T-helper 1 cell treated with Interleukin-12 subunit alpha and Interleukin-12 subunit beta and Interleukin-4 antibody, amounts not matched to agents 30 ng/mL and 1 ng/mL, for 36 hours (primary cell): ENCODE data around the gene SLC6A7. TPM values are rescaled to one million over a fixed set of nuclear protein-coding genes. Genes with fewer than 3 reads are reported as not detected.
"Not testable (repeated sequence)": the region's sequence is repeated elsewhere in the genome, so short reads cannot be mapped to it uniquely, and the experiment has no call there.

Experiments
- intact Hi-C: fragments of 100-400 bp; cut with micrococcal nuclease; formaldehyde crosslinking; loops from one replicate; pipeline ENCODE4 v1.15.1; 2024
- total RNA-seq: library from RNA; stranded (reverse); gene quantifications from 2 replicates; pipeline ENCODE4 v1.2.3, GENCODE V29; 2022

SLC6A7 gene
- total RNA-seq, 1 donor from 2014 or later, result not detected

DNA sequence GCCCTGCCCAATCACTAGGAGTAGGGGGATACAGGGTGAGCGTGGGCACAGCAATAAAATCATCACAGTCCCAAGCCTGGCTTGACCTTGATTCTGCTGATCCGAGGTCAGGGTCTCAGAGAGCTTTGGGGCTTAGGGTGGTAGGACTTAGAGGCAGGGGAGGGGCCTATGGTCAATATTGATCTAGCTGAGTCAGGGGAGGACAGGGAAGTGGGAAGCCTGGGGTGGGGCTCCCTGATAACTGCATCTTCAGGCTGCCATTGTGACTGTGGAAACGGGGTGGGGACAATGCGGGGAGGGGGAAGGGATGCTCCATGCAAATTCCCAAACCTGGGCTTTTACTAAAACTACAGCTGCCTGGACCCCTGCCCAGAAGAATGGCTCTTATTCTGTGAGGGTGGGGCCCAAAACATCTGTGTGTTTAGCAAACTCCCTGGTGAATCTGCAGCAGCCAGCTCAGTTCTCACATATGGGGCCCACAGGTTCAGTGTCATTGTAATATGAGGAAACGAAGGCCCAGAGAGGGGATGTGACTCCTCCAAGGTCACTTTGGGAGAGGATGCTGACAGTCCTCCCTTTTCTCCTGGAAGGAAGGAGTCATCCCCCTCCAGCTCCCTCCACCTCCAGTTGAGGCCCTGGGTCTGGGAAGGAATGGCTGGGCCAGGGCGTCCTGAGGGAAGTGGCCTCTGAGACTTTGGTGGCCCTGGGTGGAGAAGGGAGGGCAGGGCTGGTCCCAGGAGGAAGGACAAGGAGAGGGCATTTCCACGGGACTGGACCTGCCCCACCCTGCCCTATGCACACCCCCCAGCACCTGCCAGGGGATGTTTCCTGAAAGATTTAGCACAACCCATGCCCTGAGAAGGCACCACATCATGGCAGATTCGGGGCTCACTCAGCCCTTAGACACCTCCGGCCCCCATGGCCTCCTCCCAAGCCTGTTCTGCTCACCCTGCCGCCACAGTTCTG is 26.4 kb downstream of the SLC6A7 start:
- intact Hi-C loops, result loop anchor here (5.0 kb wide), 1 partner anchor 179 kb away; no protein-coding TSS in a partner anchor

DNA sequence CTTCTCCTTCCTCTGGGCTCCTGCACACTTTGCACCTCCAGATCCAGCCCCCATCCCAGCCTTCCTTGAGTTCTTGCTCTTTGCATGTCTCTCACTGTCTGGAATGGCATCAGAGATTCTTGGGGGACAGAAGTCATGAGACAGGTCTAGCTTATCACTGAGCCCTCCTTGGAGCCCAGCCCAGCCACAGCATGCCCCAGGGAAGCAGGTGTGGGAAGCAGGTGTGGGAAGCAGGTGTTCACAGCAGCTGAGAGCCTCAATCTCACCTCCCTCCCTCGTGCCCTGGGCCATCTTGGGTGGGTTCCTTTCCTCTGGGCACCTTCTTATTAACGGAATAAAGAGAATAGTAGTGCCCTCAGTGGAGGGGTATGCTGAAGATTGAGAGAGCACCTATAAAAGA is 27.2 kb downstream of the SLC6A7 start:
- intact Hi-C loops, result loop anchor here (5.0 kb wide), 1 partner anchor 180 kb away; no protein-coding TSS in a partner anchor

GRCh38 chr5:150217873-150218692 is 28.2 kb downstream of the SLC6A7 start:
- intact Hi-C loops, result loop anchor here (1.0 to 5.0 kb wide), 8 partner anchors 57 to 582 kb away; no protein-coding TSS in a partner anchor

DNA sequence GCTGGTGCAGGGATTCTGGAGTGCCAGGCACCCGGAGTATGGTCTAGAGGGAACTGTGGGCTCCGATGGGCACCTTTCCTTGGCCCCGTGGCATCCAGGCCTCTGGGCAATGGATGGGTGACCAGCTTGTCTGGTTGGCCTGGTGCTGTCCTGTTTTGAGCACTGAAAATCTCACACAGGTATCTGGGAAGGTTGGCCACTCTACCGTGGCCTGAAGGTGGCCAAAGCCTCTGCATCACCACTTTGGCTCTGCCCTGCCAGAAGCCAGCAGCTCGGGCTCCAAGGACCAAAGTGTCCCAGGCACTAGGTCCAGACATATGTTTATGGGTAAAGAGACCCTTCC is 28.8 kb downstream of the SLC6A7 start:
- intact Hi-C loops, result loop anchor here (1.0 to 5.0 kb wide), 8 partner anchors 57 to 582 kb away; no protein-coding TSS in a partner anchor

GRCh38 chr5:150219142-150219541 is 29.3 kb downstream of the SLC6A7 start:
- intact Hi-C loops, result loop anchor here (5.0 kb wide), 1 partner anchor 182 kb away; no protein-coding TSS in a partner anchor

GRCh38 chr5:150219861-150220260 is 30.0 kb downstream of the SLC6A7 start:
- intact Hi-C loops, result loop anchor here (5.0 kb wide), 1 partner anchor 183 kb away; no protein-coding TSS in a partner anchor

GRCh38 chr5:150221471-150221870 is 31.6 kb downstream of the SLC6A7 start:
- intact Hi-C loops, result no loop called here

- intact Hi-C loops, result no loop called here
Measured at GRCh38 chr5:150222906-150223305, 33.0 kb downstream of the SLC6A7 start.

GRCh38 chr5:150223474-150223873 is 33.6 kb downstream of the SLC6A7 start:
- intact Hi-C loops, result no loop called here

GRCh38 chr5:150224483-150225027 is 34.7 kb downstream of the SLC6A7 start:
- intact Hi-C loops, result no loop called here

DNA sequence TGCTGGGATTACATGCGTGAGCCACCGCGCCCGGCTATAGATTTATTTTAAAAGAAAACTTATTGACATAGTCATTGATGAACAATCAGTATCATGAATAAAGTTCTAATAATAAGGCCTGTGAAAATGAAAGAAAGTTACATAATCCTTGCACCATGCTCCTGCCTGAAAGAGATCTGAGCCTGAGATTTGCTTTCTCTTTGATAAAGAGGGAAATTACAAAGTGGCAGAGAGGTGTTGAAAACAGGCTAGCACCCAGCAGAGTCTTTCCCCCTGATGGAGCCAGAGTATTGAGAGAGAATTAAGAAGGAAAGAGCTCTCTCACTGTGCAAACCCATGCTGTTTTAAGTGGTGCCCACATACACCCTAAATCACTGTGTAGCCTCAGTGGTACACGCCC is 37.2 kb downstream of the SLC6A7 start:
- intact Hi-C loops, result no loop called here

DNA sequence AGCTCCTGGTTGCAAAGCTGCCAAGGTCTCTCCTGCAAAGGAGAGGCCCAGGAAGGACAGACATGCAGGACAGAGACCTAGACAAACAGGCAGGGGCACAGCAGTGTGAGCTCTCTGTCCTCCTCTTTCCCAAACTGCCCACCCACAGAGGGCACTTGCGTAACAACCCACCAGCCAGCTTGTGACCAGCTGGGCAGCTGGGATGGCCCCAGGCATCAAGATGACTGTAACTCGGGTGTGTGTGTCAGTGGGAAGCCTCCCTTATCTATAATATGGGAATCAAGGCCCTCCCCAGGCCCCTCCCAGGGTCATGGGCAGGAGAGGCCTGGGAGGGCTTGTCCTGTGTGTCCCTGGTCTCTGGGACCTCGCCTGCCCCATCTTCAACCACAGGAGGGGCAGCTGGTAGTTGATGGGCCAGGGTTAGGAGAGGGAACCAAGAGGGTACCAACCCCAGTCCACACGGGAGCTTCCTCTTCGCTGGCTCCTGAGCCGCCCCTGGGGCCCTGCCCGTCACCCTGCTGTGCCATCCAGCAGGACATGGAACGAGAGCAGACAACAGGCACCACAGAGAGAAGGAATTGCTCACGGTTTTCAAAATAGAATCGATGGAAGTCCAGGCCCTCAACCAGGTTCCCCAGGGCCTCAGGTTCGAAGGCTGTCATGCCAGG is 37.9 kb downstream of the SLC6A7 start:
- intact Hi-C loops, result no loop called here

DNA sequence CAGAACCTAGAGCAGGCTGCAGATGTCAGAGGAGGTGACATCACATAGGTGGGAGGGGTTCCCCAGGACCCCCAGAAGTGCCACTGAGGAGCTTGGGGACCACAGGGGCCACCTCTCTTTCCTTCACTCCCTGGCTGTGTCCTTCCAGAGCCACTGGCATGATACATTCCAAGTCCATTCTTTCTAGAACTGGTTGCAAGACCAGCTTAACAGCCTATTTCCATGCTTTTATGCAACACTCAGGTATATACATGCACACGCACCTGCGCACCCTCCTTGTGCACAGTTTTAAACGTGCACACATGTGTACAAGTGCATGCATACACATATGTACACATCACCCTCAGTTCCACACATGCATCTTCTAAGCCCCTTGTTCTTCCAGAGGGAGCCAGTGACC is 39.7 kb downstream of the SLC6A7 start:
- intact Hi-C loops, result no loop called here

DNA sequence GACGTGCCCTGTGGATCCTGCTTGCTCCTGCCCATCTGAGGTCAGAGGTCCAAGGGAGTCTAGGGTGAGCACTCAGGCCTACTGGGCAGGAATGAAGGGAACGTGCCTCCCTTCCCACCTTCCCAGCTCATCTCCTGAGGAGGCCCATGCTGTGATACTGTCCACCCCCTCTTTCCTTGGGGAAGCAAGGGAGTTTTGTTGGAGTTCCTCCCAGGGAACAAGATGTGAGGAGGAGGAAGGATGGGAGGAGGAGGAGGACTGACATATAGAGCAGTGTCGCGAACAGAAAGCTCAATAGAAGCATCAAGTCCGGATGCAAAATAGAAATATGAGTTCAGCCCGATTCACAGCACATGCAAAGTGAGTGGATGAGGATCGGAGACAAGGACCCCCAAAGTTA is 41.0 kb downstream of the SLC6A7 start:
- intact Hi-C loops, result no loop called here

DNA sequence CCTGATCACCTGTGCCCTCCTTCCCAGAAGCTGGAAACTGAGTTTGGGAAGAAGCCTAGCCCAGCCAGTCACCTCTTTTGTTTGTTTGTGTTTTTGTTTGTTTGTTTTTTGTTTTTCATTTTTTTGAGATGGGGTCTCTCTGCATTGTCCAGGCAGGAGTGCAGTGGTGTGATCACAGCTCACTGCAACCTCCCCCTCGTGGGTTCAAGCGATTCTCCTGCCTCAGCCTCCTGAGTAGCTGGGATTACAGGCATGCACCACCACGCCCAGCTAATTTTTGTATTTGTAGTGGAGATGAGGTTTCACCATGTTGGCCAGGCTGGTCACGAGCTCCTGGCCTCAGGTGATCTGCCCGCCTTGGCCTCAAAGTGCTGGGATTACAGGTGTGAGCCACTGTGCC is 43.8 kb downstream of the SLC6A7 start:
- intact Hi-C loops, result not testable (repeated sequence)

- intact Hi-C loops, result no loop called here
Measured at GRCh38 chr5:150234576-150235499, 45.0 kb downstream of the SLC6A7 start.

DNA sequence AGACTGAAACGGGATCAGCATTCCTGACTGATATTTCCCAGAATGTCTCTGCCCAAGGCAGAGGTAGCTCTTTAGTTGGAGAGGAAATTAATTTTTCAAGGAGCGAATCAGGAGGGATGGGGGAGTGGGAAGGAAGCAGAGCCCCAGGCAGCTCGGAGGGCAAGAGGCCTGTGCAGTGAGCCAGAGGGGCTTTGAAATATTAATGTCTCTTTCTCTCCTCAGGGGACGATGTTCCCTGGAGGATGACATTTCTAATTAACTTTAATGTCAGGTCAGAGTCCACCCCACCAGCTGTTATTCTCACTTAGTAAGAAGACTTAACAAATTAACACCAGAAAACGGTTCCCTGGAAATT is 45.6 kb downstream of the SLC6A7 start:
- intact Hi-C loops, result no loop called here

- intact Hi-C loops, result no loop called here
Measured at GRCh38 chr5:150236313-150236712, 46.5 kb downstream of the SLC6A7 start.

DNA sequence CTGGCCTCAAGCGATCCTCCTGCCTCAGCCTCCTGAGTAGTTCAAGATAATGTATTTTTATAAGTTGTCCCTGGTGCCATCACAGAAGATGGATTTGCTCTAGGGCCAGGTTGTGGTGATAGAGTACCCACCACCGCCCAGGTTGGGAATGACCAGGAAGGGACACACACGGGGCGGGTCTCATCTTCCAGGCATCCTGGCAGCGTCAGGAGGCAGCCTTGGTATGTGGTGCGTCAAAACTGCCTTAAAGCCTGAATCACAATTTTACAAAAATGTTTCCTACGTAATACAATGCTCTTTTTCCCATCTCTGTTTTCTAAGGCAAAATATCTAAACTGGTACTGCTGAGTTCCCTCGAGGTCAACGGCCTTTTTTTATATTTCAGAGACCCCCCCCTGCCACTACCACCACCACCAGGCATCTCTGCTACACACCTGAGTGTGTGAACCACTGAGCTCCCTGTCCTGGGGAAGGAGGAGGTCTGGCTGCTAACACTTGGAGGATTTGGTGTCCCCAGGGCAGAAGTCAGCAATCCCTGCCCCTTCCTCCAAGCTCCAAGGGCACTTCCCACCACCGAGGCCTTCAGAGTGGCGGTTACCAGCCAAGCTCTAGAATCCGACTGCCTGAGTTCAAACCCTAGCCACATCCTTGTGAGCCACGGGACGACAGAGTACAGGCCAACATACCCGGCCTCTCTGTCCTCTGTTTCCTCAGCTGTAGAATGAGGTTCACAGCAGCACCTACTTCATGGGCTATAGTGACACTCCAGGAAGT is 47.3 kb downstream of the SLC6A7 start:
- intact Hi-C loops, result no loop called here
